ENCODE measurements around the gene AUTS2. TPM values are rescaled to one million over a fixed set of nuclear protein-coding genes. Genes with fewer than 3 reads are reported as not detected.

The AUTS2 gene
- total RNA-seq (7.7 and 9.1 TPM in 2 replicates), polyA plus RNA-seq (0.60 and 2.2 TPM in 2 replicates), polyA minus RNA-seq (ENCODE audit: low replicate concordance) (14.5 and 55.9 TPM in 2 replicates)
- 5.3 and 12.4 TPM in 2 replicates for polyA plus RNA-seq (2012)

DNA sequence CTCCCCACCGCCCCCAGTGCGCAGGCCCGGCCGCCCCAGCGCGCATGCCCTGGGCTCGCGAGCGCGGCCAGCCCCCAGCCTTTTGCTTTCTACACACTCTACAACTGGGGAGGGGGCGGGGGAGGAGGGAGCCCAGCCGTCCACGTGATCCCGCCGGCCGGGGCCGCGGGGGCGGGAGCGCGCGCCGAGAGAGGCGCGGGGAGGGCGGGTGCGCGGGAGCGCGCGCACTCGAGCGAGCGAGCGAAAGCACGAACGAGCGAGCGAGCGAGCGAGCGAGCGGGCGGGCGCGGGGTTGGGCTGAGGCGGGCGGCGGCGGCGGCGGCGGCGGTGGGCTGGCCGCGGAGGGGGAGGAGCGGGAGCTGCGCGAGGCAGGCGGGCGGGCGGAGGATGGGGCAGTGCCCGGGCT lies at the start of gene AUTS2:
AUTS2 (plus strand) TSS at position 395 of the 406 bp plus-strand sequence. CDS start 1,179 bp downstream, outside the sequence.
- Histone ChIP-seq H3K79me2 (ENCODE audit: control insufficient read depth, insufficient read depth, low read length) (no peaks in the 10 kb centered on the region), H2AFZ (ENCODE audit: low read length) (peak within 1 kb of the TSS; percentile 80), H3K9me3 (ENCODE audit: control insufficient read depth, insufficient read depth, low read depth, low read length) (no peaks in the 10 kb centered on the region), H3K4me1 (ENCODE audit: control insufficient read depth, extremely low read depth, insufficient read depth, low read length) (peaks cover 3% of the 10 kb centered on the region), H3K4me2 (ENCODE audit: extremely low read depth, insufficient read depth, low read length) (peak within 1 kb of the TSS; percentile 72), H3K27ac (ENCODE audit: insufficient read depth, low read length) (no peak within 1 kb of the TSS), H3K36me3 (ENCODE audit: control insufficient read depth, insufficient read depth, low read length) (no peaks in the 10 kb centered on the region), H3K4me3 (replicated peaks in 1 of 4; ENCODE audit: control extremely low read depth in 1 of 4, insufficient read depth in 1 of 4, low read depth in 3 of 4, low read length in 4 of 4) (peak within 1 kb of the TSS; percentile 73 to 81 (median 74)), H3K9ac (ENCODE audit: insufficient read depth, low read length) (peak within 1 kb of the TSS; percentile 37), H3K27me3 (ENCODE audit: control insufficient read depth, insufficient read depth, low read length) (no peaks in the 10 kb centered on the region), H4K20me1 (ENCODE audit: control insufficient read depth, extremely low read depth, insufficient read depth, low read length) (no peaks in the 10 kb centered on the region)
- TF ChIP-seq EZH2 (IDR thresholded peaks at IDR 0.05; ENCODE audit: low read length, missing control alignments), result no peak
- TF ChIP-seq, protein P1, sequence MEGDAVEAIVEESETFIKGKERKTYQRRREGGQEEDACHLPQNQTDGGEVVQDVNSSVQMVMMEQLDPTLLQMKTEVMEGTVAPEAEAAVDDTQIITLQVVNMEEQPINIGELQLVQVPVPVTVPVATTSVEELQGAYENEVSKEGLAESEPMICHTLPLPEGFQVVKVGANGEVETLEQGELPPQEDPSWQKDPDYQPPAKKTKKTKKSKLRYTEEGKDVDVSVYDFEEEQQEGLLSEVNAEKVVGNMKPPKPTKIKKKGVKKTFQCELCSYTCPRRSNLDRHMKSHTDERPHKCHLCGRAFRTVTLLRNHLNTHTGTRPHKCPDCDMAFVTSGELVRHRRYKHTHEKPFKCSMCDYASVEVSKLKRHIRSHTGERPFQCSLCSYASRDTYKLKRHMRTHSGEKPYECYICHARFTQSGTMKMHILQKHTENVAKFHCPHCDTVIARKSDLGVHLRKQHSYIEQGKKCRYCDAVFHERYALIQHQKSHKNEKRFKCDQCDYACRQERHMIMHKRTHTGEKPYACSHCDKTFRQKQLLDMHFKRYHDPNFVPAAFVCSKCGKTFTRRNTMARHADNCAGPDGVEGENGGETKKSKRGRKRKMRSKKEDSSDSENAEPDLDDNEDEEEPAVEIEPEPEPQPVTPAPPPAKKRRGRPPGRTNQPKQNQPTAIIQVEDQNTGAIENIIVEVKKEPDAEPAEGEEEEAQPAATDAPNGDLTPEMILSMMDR (conservative IDR thresholded peaks at IDR 0.05 in 1 of 2, IDR thresholded peaks at IDR 0.05 in 1 of 2; ENCODE audit: low read depth in 1 of 2, low read length in 2 of 2), result no peak
- DNase-seq (ENCODE audit: low read depth in 2 of 2), result peak; percentile 85 to 89

DNA sequence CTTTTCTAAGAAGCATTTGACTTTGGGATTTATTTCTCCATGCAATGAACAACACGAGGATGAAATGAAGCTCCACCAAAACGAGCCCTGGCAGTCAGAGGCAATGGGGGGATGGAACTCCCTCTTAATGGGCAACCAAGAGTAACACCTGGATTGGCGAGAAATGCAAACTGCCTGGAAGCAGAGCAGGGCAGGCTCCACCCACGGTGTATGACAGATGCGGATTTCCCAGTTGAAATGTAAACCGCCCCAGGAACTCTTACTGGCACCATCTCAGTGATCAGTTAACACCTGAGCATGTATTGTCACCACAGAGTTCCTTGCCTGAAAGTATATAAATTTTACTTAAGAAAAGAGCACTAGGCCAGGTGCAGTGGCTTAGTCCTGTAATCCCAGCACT lies 47.3 kb upstream of the AUTS2 start:
- TF ChIP-seq, protein P1 (conservative IDR thresholded peaks at IDR 0.05 in 1 of 2, IDR thresholded peaks at IDR 0.05 in 1 of 2; ENCODE audit: low read depth in 1 of 2, low read length in 2 of 2), result no peak
- TF ChIP-seq EZH2 (IDR thresholded peaks at IDR 0.05; ENCODE audit: low read length, missing control alignments), result no peak
- Histone ChIP-seq H3K36me3 (ENCODE audit: control insufficient read depth, insufficient read depth, low read length) (no peaks in the 10 kb centered on the region), H3K4me1 (ENCODE audit: control insufficient read depth, extremely low read depth, insufficient read depth, low read length) (no peaks in the 10 kb centered on the region)

DNA sequence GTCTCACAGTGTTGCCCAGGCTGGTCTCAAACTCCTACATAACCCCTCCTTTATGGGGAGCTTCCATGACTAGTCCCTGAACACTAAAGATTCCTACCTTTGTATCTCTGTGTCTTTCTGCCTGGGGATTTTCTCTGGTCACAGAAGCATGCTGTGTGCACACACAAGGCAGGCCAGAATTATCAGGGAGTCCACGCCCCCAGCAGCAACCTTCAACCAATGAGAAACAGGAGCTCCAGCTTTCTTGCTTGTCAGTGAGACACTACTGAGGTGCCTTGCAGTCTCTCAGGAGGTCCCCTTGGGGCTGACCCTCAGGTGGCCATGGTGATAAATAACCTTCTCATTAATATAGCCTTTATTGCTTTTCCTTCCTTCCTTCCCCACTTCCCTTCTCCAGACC lies 45.1 kb upstream of the AUTS2 start:
- Histone ChIP-seq H3K36me3 (ENCODE audit: control insufficient read depth, insufficient read depth, low read length) (no peaks in the 10 kb centered on the region), H4K20me1 (ENCODE audit: control insufficient read depth, extremely low read depth, insufficient read depth, low read length) (no peaks in the 10 kb centered on the region), H3K79me2 (ENCODE audit: control insufficient read depth, insufficient read depth, low read length) (no peaks in the 10 kb centered on the region), H3K27ac (ENCODE audit: insufficient read depth, low read length) (no peak overlapping the region), H3K4me2 (ENCODE audit: extremely low read depth, insufficient read depth, low read length) (no peak overlapping the region), H3K9ac (ENCODE audit: insufficient read depth, low read length) (no peak overlapping the region), H3K4me3 (replicated peaks in 1 of 4; ENCODE audit: control extremely low read depth in 1 of 4, insufficient read depth in 1 of 4, low read depth in 3 of 4, low read length in 4 of 4) (no peak overlapping the region), H3K27me3 (ENCODE audit: control insufficient read depth, insufficient read depth, low read length) (no peaks in the 10 kb centered on the region), H3K9me3 (ENCODE audit: control insufficient read depth, insufficient read depth, low read depth, low read length) (no peaks in the 10 kb centered on the region), H2AFZ (ENCODE audit: low read length) (no peak overlapping the region), H3K4me1 (ENCODE audit: control insufficient read depth, extremely low read depth, insufficient read depth, low read length) (no peaks in the 10 kb centered on the region)
- TF ChIP-seq, protein P1 (conservative IDR thresholded peaks at IDR 0.05 in 1 of 2, IDR thresholded peaks at IDR 0.05 in 1 of 2; ENCODE audit: low read depth in 1 of 2, low read length in 2 of 2), result no peak
- TF ChIP-seq EZH2 (IDR thresholded peaks at IDR 0.05; ENCODE audit: low read length, missing control alignments), result no peak
- DNase-seq (ENCODE audit: low read depth in 2 of 2), result no peak

More for the DNA sequence above, 47.3 kb upstream of the AUTS2 start:
- Histone ChIP-seq H3K4me3 (replicated peaks in 1 of 4; ENCODE audit: control extremely low read depth in 1 of 4, insufficient read depth in 1 of 4, low read depth in 3 of 4, low read length in 4 of 4) (no peak overlapping the region), H3K27me3 (ENCODE audit: control insufficient read depth, insufficient read depth, low read length) (no peaks in the 10 kb centered on the region), H3K9me3 (ENCODE audit: control insufficient read depth, insufficient read depth, low read depth, low read length) (no peaks in the 10 kb centered on the region), H3K4me2 (ENCODE audit: extremely low read depth, insufficient read depth, low read length) (no peak overlapping the region), H4K20me1 (ENCODE audit: control insufficient read depth, extremely low read depth, insufficient read depth, low read length) (no peaks in the 10 kb centered on the region), H3K79me2 (ENCODE audit: control insufficient read depth, insufficient read depth, low read length) (no peaks in the 10 kb centered on the region), H3K27ac (ENCODE audit: insufficient read depth, low read length) (no peak overlapping the region), H2AFZ (ENCODE audit: low read length) (no peak overlapping the region), H3K9ac (ENCODE audit: insufficient read depth, low read length) (no peak overlapping the region)
- DNase-seq (ENCODE audit: low read depth in 2 of 2), result no peak
